Heart left ventricle (tissue), 16 donors: Measurements from ENCODE around the gene GDA. TPM values are rescaled to one million over a fixed set of nuclear protein-coding genes. Genes with fewer than 3 reads are reported as not detected.
"Not testable (repeated sequence)": the region's sequence is repeated elsewhere in the genome, so short reads cannot be mapped to it uniquely, and the experiment has no call there.

Source experiments
- ATAC-seq, 4 donors: fragments of 200-7000 bp; cut with Tn5 transposase; one replicate each; pipeline ENCODE4 v1.9.1; 2020 to 2022; ENCODE audit warnings: moderate library complexity in 4 of 4, mild to moderate bottlenecking in 3 of 4, moderate number of reproducible peaks in 1 of 4
- DNase-seq, 5 donors: peaks; one replicate each; pipeline ENCODE4 v3.0.0-alpha.2; 2020
- H3K27ac ChIP-seq, 12 donors: fragments of 200-600 bp; sonication (generic) in 4 of 12; one replicate each; pipeline versions ENCODE4 v1.5.0 to v1.8.0; 2016 to 2022; ENCODE audit warnings: mild to moderate bottlenecking in 2 of 12
- H3K27me3 ChIP-seq, 9 donors: fragments of 200-600 bp; sonication (generic) in 2 of 9; one replicate each; pipeline versions ENCODE4 v1.5.1 to v1.8.0; 2016 to 2022; ENCODE audit warnings: mild to moderate bottlenecking in 3 of 9
- H3K36me3 ChIP-seq, 9 donors: fragments of 200-600 bp; sonication (generic) in 2 of 9; one replicate each; pipeline versions ENCODE4 v1.5.0 to v1.8.0; 2018 to 2022; ENCODE audit warnings: mild to moderate bottlenecking in 2 of 9
- H3K4me1 ChIP-seq, 12 donors: fragments of 200-600 bp; sonication (generic) in 4 of 12; one replicate each; pipeline versions ENCODE4 v1.5.0 to v1.8.0; 2016 to 2022; ENCODE audit warnings: mild to moderate bottlenecking in 3 of 12
- H3K4me3 ChIP-seq, 12 donors: fragments of 200-600 bp; sonication (generic) in 4 of 12; one replicate each; pipeline versions ENCODE4 v1.5.0 to v1.8.0; 2017 to 2022; ENCODE audit warnings: mild to moderate bottlenecking in 9 of 12, moderate library complexity in 4 of 12
- H3K9me3 ChIP-seq, 12 donors: fragments of 200-600 bp; sonication (generic) in 4 of 12; one replicate each; pipeline versions ENCODE4 v1.5.0 to v1.8.0; 2016 to 2022; ENCODE audit warnings: mild to moderate bottlenecking in 1 of 12
- CTCF ChIP-seq, 12 donors: fragments of 200-600 bp; sonication (generic) in 4 of 12; IDR thresholded peaks; one replicate each; pipeline versions ENCODE4 v1.5.0 to v1.8.0; 2018 to 2022; ENCODE audit warnings: antibody characterized with exemption in 12 of 12, mild to moderate bottlenecking in 5 of 12
- POLR2A ChIP-seq, 2 donors: fragments of 450-650 bp; IDR thresholded peaks; one replicate each; pipeline ENCODE4 v1.6.1; 2017; ENCODE audit warnings: antibody characterized with exemption in 2 of 2, mild to moderate bottlenecking in 2 of 2, moderate library complexity in 2 of 2
- WGBS, 4 donors: extraction: QIAGEN DNeasy Blood & Tissue Kit in 2 of 4; methylation state at CpG; one replicate each; pipeline versions ENCODE4 v1.1.5 to v1.1.7; 2013 to 2018; 5-methylcytosine and 5-hydroxymethylcytosine counted together
- intact Hi-C, 10 donors: fragments of 100-400 bp; cut with DNase I; formaldehyde crosslinking; loops; one replicate each; pipeline versions ENCODE4 v1.11.1 to v1.14.2; 2022
- polyA plus RNA-seq, 2 donors: library from polyadenylated mRNA; stranded (reverse); fragments of 200-250 nt; gene quantifications; one replicate each; pipeline ENCODE4 v1.2.3, GENCODE V29; 2013
- total RNA-seq, 9 donors: library from RNA; depleted of rRNA in 2 of 9; stranded (reverse); fragments of >200 nt in 2 of 9; fragmentation: NEBNext Ultra II Directional in 3 of 9; extraction: Animal tissue kit (Norgen Biotek cat#: 25700) in 3 of 9; gene quantifications; one replicate each; pipeline versions ENCODE4 v1.1.0 to v1.2.4, GENCODE V29; 2016 to 2023
- donor health status: ischemic (EF 13 %, LVEDD 7.1; RV severe dilation, severe dysfunction).
- donor health status: healthy with polysubstance abuse.
- donor health status: DM: no; HTN: yes; CAD: no.
- donor health status: DM: no; HTN: no; CAD: no.
- donor health status: ischemic (EF 25% LVEDD 6.9; RV normal size, moderate dysfunction).
- donor health status: ischemic (EF 25% LVEDD 5.7; RV mildly dilated, moderate dysfunction).
- donor health status: healthy.
- donor health status: DM: yes; HTN: yes; CAD: no.
- donor health status: ischemic (EF 35%, LVEDD 5.7; RV mildly dilated, moderate dysfunction).
- donor health status: nonischemic (EF 11% LVEDD 7.7; RV severe dilation, severe dysfunction).
- donor health status: DM: yes; HTN: yes; CAD: no.
- donor health status: PGD.
- donor health status: ischemic (EF 29% LVEDD 5.4; RV normal size, mild dysfunction).
- donor health status: nonischemic (EF 23%, LVEDD 6.1; RV moderate dilation, normal function).

Gene GDA
- total and polyA plus RNA-seq, 11 donors, result 0.08 to 1.1 (median 0.19) TPM; not detected in 5

GRCh38 chr9:72290311-72290710 is 141.1 kb downstream of the GDA start:
- intact Hi-C loops, result loop anchor here in 7 of 10 donors (5.0 to 10.0 kb wide), 7 partner anchors 64 to 532 kb away; partner anchors contain the start of gene ZFAND5 (in 3 of the 7)
- Histone ChIP-seq H3K9me3 (no peaks in the 10 kb centered on the region), H3K4me3 (no peak overlapping the region), H3K27ac (no peak overlapping the region), H3K27me3 (no peaks in the 10 kb centered on the region), H3K36me3 (no peaks in the 10 kb centered on the region), H3K4me1 (peaks cover 0 to 28% (median 3%) of the 10 kb centered on the region in 12 donors)
- no peak for ATAC-seq
- DNase-seq, result no peak
- TF ChIP-seq CTCF (IDR thresholded peaks at IDR 0.05), result no peak
- no peak for TF ChIP-seq POLR2A (IDR thresholded peaks at IDR 0.05)
- 91 to 99% (median 95%) methylated on average over 2 of the region's 2 CpGs for WGBS, 4 donors

- H3K27me3 ChIP-seq, DNase-seq, H3K36me3 ChIP-seq, H3K4me3 ChIP-seq, ATAC-seq, H3K9me3 ChIP-seq, H3K27ac ChIP-seq: not testable (repeated sequence)
- intact Hi-C loops, result loop anchor here in 7 of 10 donors (1.0 to 10.0 kb wide), 8 partner anchors 63 to 531 kb away; partner anchors contain the start of gene ZFAND5 (in 3 of the 7)
- 71 to 81% (median 75%) methylated on average over 5 of the region's 5 CpGs for whole genome bisulfite sequencing, 4 donors
- peaks cover 0 to 28% (median 3%) of the 10 kb centered on the region in 12 donors for H3K4me1 ChIP-seq
Measured at GRCh38 chr9:72291576-72291975, 142.3 kb downstream of the GDA start.

GRCh38 chr9:72292256-72292682 is 143.0 kb downstream of the GDA start:
- H3K9me3 ChIP-seq, result no peaks in the 10 kb centered on the region
- intact Hi-C loops, result loop anchor here in 8 of 10 donors (1.0 to 10.0 kb wide), 9 partner anchors 63 to 530 kb away; partner anchors contain the start of gene ZFAND5 (in 3 of the 8)
- DNase-seq (no peak), ATAC-seq (peak in 1 of 4 donors; percentile 65)
- H3K4me1 ChIP-seq, result peaks cover 0 to 28% (median 3%) of the 10 kb centered on the region in 12 donors
- peak overlapping the region in 1 of 12 donors; percentile 74 for H3K27ac ChIP-seq
- TF ChIP-seq CTCF (IDR thresholded peaks at IDR 0.05) (peak; percentile 39 to 80 (median 66)), POLR2A (IDR thresholded peaks at IDR 0.05) (no peak)
- 29 to 33% (median 32%) methylated on average over 2 of the region's 2 CpGs for WGBS, 4 donors
- no peaks in the 10 kb centered on the region for H3K36me3 ChIP-seq
- no peaks in the 10 kb centered on the region for H3K27me3 ChIP-seq
- no peak overlapping the region for H3K4me3 ChIP-seq

- peak in 1 of 4 donors; percentile 43 for ATAC-seq
- H3K4me1 ChIP-seq, result peaks cover 0 to 28% (median 3%) of the 10 kb centered on the region in 12 donors
- DNase-seq, result no peak
- H3K27me3 ChIP-seq, result no peaks in the 10 kb centered on the region
- no peak overlapping the region for H3K4me3 ChIP-seq
- WGBS, 4 donors, result 48 to 63% (median 59%) methylated on average over 5 of the region's 5 CpGs
- intact Hi-C loops, result loop anchor here in 8 of 10 donors (1.0 to 10.0 kb wide), 9 partner anchors 62 to 529 kb away; partner anchors contain the start of gene ZFAND5 (in 3 of the 8)
- no peaks in the 10 kb centered on the region for H3K9me3 ChIP-seq
- TF ChIP-seq CTCF (IDR thresholded peaks at IDR 0.05), result no peak
- TF ChIP-seq POLR2A (IDR thresholded peaks at IDR 0.05), result no peak
- no peaks in the 10 kb centered on the region for H3K36me3 ChIP-seq
- H3K27ac ChIP-seq, result peak overlapping the region in 2 of 12 donors; percentile 21 to 74
Measured at GRCh38 chr9:72292874-72293607, 143.8 kb downstream of the GDA start.
